Measurements from ENCODE around the gene FZD2. TPM values are rescaled to one million over a fixed set of nuclear protein-coding genes. Genes with fewer than 3 reads are reported as not detected.

FZD2 gene
- total and polyA plus RNA-seq, 2 of the 8 experiments (the other 6 are each of a cell fraction or from before 2014, with no cell fraction given), result 17.6 to 86.7 TPM

- TF ChIP-seq USF2 (IDR thresholded peaks at IDR 0.05; ENCODE audit: low read length) (peak; percentile 22; the same call in 1 of the 2 replicates), CHD7 (IDR thresholded peaks at IDR 0.05; ENCODE audit: insufficient replicate concordance, low read length) (no peak), SP2 (IDR thresholded peaks at IDR 0.05; ENCODE audit: low read length) (no peak), SP1 (IDR thresholded peaks at IDR 0.05; ENCODE audit: low read depth, low read length) (no peak), CTCF (IDR thresholded peaks at IDR 0.05; ENCODE audit: control extremely low read depth in 1 of 3, insufficient read depth in 1 of 3, low read depth in 1 of 3, low read length in 3 of 3) (peak; percentile 92 to 97 (median 96)), KDM5A (IDR thresholded peaks at IDR 0.05; ENCODE audit: low read length) (no peak)
These were observed 23.6 kb upstream of the FZD2 start (continued) for GRCh38 chr17:44533533-44534246.

All from H1 (cell line).